ENCODE results near the gene RCOR2. TPM values are rescaled to one million over a fixed set of nuclear protein-coding genes. Genes with fewer than 3 reads are reported as not detected.

Gene RCOR2
- total RNA-seq, 1 experiment from 2014 or later: 77.4 TPM

DNA sequence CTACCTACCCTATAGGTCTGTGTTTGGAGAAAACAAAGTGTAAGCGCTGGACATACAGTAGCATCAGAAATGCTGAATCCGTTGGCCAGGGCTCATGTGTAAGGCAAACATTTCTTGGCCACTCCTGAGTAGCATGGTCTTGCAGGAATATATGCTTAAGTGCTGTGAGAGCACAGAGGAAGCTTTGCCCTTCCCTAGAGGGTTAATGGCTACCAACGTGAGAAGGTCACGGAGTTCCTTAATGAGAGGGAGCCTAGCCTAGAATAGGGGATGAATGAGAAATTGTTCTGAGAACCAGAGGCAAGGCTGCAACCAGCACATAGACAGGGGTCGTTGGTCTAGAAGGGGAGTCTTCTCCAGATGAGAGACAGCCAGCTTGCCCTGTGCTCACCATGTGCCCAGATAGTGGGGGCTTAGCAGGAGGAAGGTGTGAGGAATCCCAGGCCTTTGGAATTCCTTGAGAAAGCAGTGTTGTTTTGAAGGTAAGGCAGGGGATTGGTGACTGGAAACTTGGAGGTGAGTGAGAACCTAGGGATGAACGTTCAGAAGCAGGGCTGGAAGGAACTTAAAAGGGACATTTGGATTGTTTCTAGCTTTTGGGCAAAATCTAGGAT is 29.5 kb downstream of the RCOR2 start:
- Mint-ChIP-seq H3K27ac (peak overlapping the region; percentile 93), H3K27me3 (ENCODE audit: low read depth) (no peaks in the 10 kb centered on the region), H3K36me3 (no peaks in the 10 kb centered on the region; the same call in 1 of the 2 replicates), H3K9me3 (no peaks in the 10 kb centered on the region), H3K4me3 (peak overlapping the region; percentile 31; the same call in 1 of the 2 replicates), H3K4me1 (peaks cover 55% of the 10 kb centered on the region)
- ChIA-PET CTCF (interaction anchor here (0.6 to 1.8 kb wide), 10 partner anchors 19 to 82 kb away, joined by 3 to 7 read pairs (median 4); partner anchors contain the start of gene MARK2), POLR2A (interaction anchor here (0.9 kb wide), 1 partner anchor 9 kb away, joined by 3 read pairs; no protein-coding TSS in a partner anchor)
- no peak for TF ChIP-seq ZNF219 (CRISPR knock-in tag; IDR thresholded peaks at IDR 0.05; ENCODE audit: borderline replicate concordance)
- no peak for TF ChIP-seq IRF2 (CRISPR knock-in tag; IDR thresholded peaks at IDR 0.05; ENCODE audit: borderline replicate concordance, low read depth)
- TF ChIP-seq, protein P1, sequence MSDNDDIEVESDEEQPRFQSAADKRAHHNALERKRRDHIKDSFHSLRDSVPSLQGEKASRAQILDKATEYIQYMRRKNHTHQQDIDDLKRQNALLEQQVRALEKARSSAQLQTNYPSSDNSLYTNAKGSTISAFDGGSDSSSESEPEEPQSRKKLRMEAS (CRISPR knock-in tag; IDR thresholded peaks at IDR 0.05): peak; percentile 64; the same call in 1 of the 2 replicates
- TF ChIP-seq, protein P2, sequence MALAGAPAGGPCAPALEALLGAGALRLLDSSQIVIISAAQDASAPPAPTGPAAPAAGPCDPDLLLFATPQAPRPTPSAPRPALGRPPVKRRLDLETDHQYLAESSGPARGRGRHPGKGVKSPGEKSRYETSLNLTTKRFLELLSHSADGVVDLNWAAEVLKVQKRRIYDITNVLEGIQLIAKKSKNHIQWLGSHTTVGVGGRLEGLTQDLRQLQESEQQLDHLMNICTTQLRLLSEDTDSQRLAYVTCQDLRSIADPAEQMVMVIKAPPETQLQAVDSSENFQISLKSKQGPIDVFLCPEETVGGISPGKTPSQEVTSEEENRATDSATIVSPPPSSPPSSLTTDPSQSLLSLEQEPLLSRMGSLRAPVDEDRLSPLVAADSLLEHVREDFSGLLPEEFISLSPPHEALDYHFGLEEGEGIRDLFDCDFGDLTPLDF (CRISPR knock-in tag; IDR thresholded peaks at IDR 0.05): 0 out of 2 replicates have a peak, but pooled peaks have one; percentile 41
- TF ChIP-seq, protein P3, sequence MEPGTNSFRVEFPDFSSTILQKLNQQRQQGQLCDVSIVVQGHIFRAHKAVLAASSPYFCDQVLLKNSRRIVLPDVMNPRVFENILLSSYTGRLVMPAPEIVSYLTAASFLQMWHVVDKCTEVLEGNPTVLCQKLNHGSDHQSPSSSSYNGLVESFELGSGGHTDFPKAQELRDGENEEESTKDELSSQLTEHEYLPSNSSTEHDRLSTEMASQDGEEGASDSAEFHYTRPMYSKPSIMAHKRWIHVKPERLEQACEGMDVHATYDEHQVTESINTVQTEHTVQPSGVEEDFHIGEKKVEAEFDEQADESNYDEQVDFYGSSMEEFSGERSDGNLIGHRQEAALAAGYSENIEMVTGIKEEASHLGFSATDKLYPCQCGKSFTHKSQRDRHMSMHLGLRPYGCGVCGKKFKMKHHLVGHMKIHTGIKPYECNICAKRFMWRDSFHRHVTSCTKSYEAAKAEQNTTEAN (CRISPR knock-in tag; IDR thresholded peaks at IDR 0.05): no peak
- TF ChIP-seq TP53 (CRISPR knock-in tag; IDR thresholded peaks at IDR 0.05): no peak
- TF ChIP-seq TEAD4 (CRISPR knock-in tag; IDR thresholded peaks at IDR 0.05): no peak
- TF ChIP-seq, protein P4, sequence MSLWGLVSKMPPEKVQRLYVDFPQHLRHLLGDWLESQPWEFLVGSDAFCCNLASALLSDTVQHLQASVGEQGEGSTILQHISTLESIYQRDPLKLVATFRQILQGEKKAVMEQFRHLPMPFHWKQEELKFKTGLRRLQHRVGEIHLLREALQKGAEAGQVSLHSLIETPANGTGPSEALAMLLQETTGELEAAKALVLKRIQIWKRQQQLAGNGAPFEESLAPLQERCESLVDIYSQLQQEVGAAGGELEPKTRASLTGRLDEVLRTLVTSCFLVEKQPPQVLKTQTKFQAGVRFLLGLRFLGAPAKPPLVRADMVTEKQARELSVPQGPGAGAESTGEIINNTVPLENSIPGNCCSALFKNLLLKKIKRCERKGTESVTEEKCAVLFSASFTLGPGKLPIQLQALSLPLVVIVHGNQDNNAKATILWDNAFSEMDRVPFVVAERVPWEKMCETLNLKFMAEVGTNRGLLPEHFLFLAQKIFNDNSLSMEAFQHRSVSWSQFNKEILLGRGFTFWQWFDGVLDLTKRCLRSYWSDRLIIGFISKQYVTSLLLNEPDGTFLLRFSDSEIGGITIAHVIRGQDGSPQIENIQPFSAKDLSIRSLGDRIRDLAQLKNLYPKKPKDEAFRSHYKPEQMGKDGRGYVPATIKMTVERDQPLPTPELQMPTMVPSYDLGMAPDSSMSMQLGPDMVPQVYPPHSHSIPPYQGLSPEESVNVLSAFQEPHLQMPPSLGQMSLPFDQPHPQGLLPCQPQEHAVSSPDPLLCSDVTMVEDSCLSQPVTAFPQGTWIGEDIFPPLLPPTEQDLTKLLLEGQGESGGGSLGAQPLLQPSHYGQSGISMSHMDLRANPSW (CRISPR knock-in tag; conservative IDR thresholded peaks at IDR 0.05; ENCODE audit: low read depth): no peak
- no peak for TF ChIP-seq SMAD4 (CRISPR knock-in tag; IDR thresholded peaks at IDR 0.05)
- TF ChIP-seq, protein P5, sequence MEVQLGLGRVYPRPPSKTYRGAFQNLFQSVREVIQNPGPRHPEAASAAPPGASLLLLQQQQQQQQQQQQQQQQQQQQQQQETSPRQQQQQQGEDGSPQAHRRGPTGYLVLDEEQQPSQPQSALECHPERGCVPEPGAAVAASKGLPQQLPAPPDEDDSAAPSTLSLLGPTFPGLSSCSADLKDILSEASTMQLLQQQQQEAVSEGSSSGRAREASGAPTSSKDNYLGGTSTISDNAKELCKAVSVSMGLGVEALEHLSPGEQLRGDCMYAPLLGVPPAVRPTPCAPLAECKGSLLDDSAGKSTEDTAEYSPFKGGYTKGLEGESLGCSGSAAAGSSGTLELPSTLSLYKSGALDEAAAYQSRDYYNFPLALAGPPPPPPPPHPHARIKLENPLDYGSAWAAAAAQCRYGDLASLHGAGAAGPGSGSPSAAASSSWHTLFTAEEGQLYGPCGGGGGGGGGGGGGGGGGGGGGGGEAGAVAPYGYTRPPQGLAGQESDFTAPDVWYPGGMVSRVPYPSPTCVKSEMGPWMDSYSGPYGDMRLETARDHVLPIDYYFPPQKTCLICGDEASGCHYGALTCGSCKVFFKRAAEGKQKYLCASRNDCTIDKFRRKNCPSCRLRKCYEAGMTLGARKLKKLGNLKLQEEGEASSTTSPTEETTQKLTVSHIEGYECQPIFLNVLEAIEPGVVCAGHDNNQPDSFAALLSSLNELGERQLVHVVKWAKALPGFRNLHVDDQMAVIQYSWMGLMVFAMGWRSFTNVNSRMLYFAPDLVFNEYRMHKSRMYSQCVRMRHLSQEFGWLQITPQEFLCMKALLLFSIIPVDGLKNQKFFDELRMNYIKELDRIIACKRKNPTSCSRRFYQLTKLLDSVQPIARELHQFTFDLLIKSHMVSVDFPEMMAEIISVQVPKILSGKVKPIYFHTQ (CRISPR knock-in tag; IDR thresholded peaks at IDR 0.05): no peak
- ATAC-seq (no peak), DNase-seq (ENCODE audit: low spot score) (no peak)

DNA sequence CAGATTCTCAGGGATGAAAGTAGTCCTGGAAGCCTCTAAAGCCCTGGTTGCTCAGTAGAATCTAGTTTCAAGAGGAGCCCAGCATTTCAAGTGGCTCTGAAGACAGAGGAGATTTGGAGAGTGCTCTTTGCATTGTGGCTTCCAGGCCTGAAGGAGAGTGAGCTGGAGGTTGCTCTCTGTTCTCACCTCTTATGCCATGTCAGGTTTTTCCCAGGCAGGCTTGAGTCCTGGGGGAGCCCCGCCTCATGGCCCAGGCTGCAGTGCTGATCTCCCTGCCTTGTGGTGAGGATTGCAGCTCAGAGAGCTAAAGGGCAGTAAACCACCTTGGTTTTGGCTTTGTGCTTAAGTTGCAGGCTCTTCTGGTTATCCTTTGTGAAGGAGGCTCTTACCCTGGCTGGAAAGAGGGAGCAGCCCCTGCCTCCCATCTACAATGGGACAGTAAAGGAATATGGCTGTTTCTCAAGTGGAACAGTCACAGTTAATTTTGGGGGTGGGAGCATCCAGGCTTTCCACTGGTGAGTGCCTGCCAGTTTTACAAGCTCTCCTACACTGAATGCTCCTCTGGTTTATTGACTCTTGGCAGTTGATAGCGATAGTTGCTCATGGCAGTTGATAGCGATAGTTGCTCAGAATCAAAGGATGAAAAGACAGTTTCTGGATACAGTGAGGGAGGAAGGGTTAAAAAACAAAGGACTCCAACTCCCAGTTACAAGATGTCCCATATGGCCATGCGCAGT is 32.6 kb downstream of the RCOR2 start:
- Mint-ChIP-seq H3K27ac (peak overlapping the region; percentile 74), H3K9me3 (no peaks in the 10 kb centered on the region), H3K27me3 (ENCODE audit: low read depth) (no peaks in the 10 kb centered on the region), H3K4me1 (peaks cover 69% of the 10 kb centered on the region), H3K36me3 (no peaks in the 10 kb centered on the region; the same call in 1 of the 2 replicates), H3K4me3 (no peak overlapping the region)
- ChIA-PET CTCF (interaction anchor here (0.9 to 2.8 kb wide), 5 partner anchors 22 to 115 kb away, joined by 3 to 14 read pairs (median 4); no protein-coding TSS in a partner anchor), POLR2A (interaction anchor here (1.0 kb wide), 1 partner anchor 25 kb away, joined by 3 read pairs; no protein-coding TSS in a partner anchor)
- DNase-seq (ENCODE audit: low spot score) (no peak), ATAC-seq (no peak)
- no peak for TF ChIP-seq GABPB1 (CRISPR knock-in tag; IDR thresholded peaks at IDR 0.05)
- TF ChIP-seq, protein P6, sequence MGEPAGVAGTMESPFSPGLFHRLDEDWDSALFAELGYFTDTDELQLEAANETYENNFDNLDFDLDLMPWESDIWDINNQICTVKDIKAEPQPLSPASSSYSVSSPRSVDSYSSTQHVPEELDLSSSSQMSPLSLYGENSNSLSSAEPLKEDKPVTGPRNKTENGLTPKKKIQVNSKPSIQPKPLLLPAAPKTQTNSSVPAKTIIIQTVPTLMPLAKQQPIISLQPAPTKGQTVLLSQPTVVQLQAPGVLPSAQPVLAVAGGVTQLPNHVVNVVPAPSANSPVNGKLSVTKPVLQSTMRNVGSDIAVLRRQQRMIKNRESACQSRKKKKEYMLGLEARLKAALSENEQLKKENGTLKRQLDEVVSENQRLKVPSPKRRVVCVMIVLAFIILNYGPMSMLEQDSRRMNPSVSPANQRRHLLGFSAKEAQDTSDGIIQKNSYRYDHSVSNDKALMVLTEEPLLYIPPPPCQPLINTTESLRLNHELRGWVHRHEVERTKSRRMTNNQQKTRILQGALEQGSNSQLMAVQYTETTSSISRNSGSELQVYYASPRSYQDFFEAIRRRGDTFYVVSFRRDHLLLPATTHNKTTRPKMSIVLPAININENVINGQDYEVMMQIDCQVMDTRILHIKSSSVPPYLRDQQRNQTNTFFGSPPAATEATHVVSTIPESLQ (CRISPR knock-in tag; IDR thresholded peaks at IDR 0.05): no peak
- TF ChIP-seq, protein P7, sequence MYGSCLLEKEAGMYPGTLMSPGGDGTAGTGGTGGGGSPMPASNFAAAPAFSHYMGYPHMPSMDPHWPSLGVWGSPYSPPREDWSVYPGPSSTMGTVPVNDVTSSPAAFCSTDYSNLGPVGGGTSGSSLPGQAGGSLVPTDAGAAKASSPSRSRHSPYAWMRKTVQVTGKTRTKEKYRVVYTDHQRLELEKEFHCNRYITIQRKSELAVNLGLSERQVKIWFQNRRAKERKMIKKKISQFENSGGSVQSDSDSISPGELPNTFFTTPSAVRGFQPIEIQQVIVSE (CRISPR knock-in tag; IDR thresholded peaks at IDR 0.05; ENCODE audit: borderline replicate concordance): no peak
- TF ChIP-seq, protein P8, sequence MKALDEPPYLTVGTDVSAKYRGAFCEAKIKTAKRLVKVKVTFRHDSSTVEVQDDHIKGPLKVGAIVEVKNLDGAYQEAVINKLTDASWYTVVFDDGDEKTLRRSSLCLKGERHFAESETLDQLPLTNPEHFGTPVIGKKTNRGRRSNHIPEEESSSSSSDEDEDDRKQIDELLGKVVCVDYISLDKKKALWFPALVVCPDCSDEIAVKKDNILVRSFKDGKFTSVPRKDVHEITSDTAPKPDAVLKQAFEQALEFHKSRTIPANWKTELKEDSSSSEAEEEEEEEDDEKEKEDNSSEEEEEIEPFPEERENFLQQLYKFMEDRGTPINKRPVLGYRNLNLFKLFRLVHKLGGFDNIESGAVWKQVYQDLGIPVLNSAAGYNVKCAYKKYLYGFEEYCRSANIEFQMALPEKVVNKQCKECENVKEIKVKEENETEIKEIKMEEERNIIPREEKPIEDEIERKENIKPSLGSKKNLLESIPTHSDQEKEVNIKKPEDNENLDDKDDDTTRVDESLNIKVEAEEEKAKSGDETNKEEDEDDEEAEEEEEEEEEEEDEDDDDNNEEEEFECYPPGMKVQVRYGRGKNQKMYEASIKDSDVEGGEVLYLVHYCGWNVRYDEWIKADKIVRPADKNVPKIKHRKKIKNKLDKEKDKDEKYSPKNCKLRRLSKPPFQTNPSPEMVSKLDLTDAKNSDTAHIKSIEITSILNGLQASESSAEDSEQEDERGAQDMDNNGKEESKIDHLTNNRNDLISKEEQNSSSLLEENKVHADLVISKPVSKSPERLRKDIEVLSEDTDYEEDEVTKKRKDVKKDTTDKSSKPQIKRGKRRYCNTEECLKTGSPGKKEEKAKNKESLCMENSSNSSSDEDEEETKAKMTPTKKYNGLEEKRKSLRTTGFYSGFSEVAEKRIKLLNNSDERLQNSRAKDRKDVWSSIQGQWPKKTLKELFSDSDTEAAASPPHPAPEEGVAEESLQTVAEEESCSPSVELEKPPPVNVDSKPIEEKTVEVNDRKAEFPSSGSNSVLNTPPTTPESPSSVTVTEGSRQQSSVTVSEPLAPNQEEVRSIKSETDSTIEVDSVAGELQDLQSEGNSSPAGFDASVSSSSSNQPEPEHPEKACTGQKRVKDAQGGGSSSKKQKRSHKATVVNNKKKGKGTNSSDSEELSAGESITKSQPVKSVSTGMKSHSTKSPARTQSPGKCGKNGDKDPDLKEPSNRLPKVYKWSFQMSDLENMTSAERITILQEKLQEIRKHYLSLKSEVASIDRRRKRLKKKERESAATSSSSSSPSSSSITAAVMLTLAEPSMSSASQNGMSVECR (CRISPR knock-in tag; IDR thresholded peaks at IDR 0.05; ENCODE audit: borderline replicate concordance): no peak
- no peak for TF ChIP-seq OVOL2 (CRISPR knock-in tag; IDR thresholded peaks at IDR 0.05; ENCODE audit: borderline replicate concordance)
- no peak for TF ChIP-seq CREM (CRISPR knock-in tag; IDR thresholded peaks at IDR 0.05)
